HL-60 (cell line): ENCODE data around the gene MBD3L5.

Source experiments
- DNase-seq, 2 experiments: peaks; one replicate each; pipeline ENCODE4 v3.0.0-alpha.2; 2010 to 2020; ENCODE audit warnings: low read depth in 1 of 2, low spot score in 1 of 2
- H3K27ac ChIP-seq: fragments of 250-450 bp; sonication (Bioruptor Pico); replicated peaks from 2 replicates; pipeline ENCODE4 v1.5.1; 2020; ENCODE audit warnings: mild to moderate bottlenecking, moderate library complexity
- H3K27me3 ChIP-seq: fragments of 250-450 bp; sonication (Bioruptor Pico); 2 replicates; pipeline ENCODE4 v1.5.1; 2021; ENCODE audit warnings: mild to moderate bottlenecking, moderate library complexity; ENCODE audit not compliant: insufficient read depth, poor library complexity, severe bottlenecking
- H3K4me3 ChIP-seq: replicated peaks from 2 replicates; pipeline ENCODE4 v1.5.1; 2011; ENCODE audit warnings: mild to moderate bottlenecking, control low read depth, low read length; ENCODE audit not compliant: insufficient read depth
- CTCF ChIP-seq: IDR thresholded peaks from one replicate; pipeline ENCODE4 v1.5.1; 2011; ENCODE audit warnings: low read length, control low read depth, inconsistent platforms; ENCODE audit not compliant: insufficient read depth
- GABPA ChIP-seq: IDR thresholded peaks from 2 replicates; pipeline ENCODE4 v1.6.1; 2012; ENCODE audit warnings: low read depth
- POLR2AphosphoS5 ChIP-seq: IDR thresholded peaks from 2 replicates; pipeline ENCODE4 v1.6.1; 2012; ENCODE audit warnings: low read depth
- REST ChIP-seq: IDR thresholded peaks from 2 replicates; pipeline ENCODE4 v1.6.1; 2012; ENCODE audit warnings: low read depth; ENCODE audit not compliant: insufficient replicate concordance
- SPI1 ChIP-seq: IDR thresholded peaks from 2 replicates; pipeline ENCODE4 v1.6.1; 2012; ENCODE audit warnings: low read depth, mild to moderate bottlenecking, borderline replicate concordance

MBD3L5 gene

GRCh38 chr19:7069042-7069903, 38.9 kb downstream of the MBD3L5 start, which contains the start of gene ZNF557:
ZNF557 (plus strand) TSS chr19:7069703; CDS start chr19:7075075, 5,372 bp downstream.
- Histone ChIP-seq H3K27ac (peak within 1 kb of the TSS; percentile 91), H3K4me3 (peak within 1 kb of the TSS; percentile 92), H3K27me3 (no peaks in the 10 kb centered on the region)
- DNase-seq = peak; percentile 97 to 99
- TF ChIP-seq GABPA (peak; percentile 91), SPI1 (peak; percentile 24; the same call in 1 of the 2 replicates), REST (peak; percentile 37), POLR2AphosphoS5 (peak; percentile 63; the same call in 1 of the 2 replicates), CTCF (no peak)

- Histone ChIP-seq H3K27ac (peak overlapping the region; percentile 91), H3K27me3 (no peaks in the 10 kb centered on the region), H3K4me3 (peak overlapping the region; percentile 92)
- DNase-seq = no peak
- TF ChIP-seq GABPA = no peak
- TF ChIP-seq POLR2AphosphoS5 = no peak
- no peak for TF ChIP-seq REST
- no peak for TF ChIP-seq CTCF
- no peak for TF ChIP-seq SPI1
These were observed 39.5 kb downstream of the MBD3L5 start for GRCh38 chr19:7069904-7070226.

- DNase-seq = no peak
- TF ChIP-seq REST (no peak), CTCF (no peak), SPI1 (no peak), GABPA (no peak), POLR2AphosphoS5 (no peak)
- no peak overlapping the region for H3K27ac ChIP-seq
- H3K4me3 ChIP-seq = no peak overlapping the region
- H3K27me3 ChIP-seq = no peaks in the 10 kb centered on the region
These were observed 42.2 kb downstream of the MBD3L5 start for GRCh38 chr19:7072541-7072940.
